Measurements from ENCODE around the gene ATG14. TPM values are rescaled to one million over a fixed set of nuclear protein-coding genes. Genes with fewer than 3 reads are reported as not detected.

ATG14 gene
- total RNA-seq, 1 experiment from 2014 or later, result 8.1 TPM

- peaks cover 33% of the 10 kb centered on the region for H3K36me3 Mint-ChIP-seq (ENCODE audit: insufficient read depth, unreplicated experiment)
- no peak for TF ChIP-seq CTCF (IDR thresholded peaks at IDR 0.05; ENCODE audit: unreplicated experiment)
- DNase-seq, result no peak
- H3K4me1 Mint-ChIP-seq (ENCODE audit: low read depth, unreplicated experiment), result peaks cover 54% of the 10 kb centered on the region
- CTCF ChIA-PET, result interaction anchor here (1.5 to 2.2 kb wide), 2 partner anchors 21 to 62 kb away, joined by 3 to 7 read pairs; no protein-coding TSS in a partner anchor
- intact Hi-C loops (cut with micrococcal nuclease; ENCODE audit: unreplicated experiment), result no loop called here
- H3K4me3 Mint-ChIP-seq (ENCODE audit: low read depth, unreplicated experiment), result peak overlapping the region; percentile 64
- no peaks in the 10 kb centered on the region for H3K27me3 Mint-ChIP-seq (ENCODE audit: unreplicated experiment)
- no TSS peak for BruUV-seq (replicated peaks)
- H3K9me3 Mint-ChIP-seq (ENCODE audit: low read depth, unreplicated experiment), result no peaks in the 10 kb centered on the region
- peak overlapping the region; percentile 94 for H3K27ac Mint-ChIP-seq (ENCODE audit: unreplicated experiment)
Measured at GRCh38 chr14:55333711-55334485, 77.7 kb downstream of the ATG14 start.

DNA sequence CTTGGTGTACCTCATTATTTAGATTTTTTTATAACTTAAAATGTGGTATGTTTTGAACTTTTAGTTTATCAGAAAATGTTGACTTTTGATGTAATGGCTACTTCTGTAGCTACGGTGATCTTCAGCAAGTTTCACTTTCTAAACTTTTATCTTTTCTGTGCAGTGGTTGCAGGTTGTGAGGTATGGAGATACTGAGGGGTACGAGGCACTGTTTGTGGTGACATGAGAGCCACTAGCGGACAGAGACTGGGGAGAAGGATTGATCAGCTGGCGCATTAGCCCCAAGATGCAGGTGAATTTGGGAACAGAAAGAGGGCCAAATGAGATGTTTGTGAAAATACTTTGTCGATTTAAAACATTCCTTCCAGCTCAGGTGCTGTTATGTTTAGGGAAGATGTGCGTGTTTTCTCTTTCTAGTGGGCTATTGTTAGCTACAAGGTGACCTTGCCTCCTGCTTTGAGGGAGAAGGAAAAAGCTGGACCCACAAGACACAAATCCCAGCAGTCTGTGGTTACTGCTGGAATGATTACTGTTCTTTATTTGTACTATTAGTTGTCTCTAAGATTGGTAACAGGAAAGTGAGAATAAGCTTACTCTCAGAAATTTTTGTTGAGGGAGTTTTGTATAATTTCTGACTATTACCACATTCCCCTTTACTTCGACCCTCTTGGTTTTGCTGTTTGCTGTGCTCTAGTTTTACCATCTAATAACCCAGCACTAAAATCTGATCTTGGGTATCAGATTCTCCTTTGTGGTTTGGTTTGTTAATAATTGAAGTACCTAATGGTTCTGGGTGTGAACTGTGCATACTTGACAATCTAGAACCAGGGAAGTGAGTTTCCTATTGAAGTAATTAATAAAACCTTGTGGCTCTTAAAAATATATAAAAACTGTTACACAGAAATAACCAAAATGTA lies 78.7 kb downstream of the ATG14 start:
- H3K27ac Mint-ChIP-seq (ENCODE audit: unreplicated experiment), result peak overlapping the region; percentile 70
- intact Hi-C loops (cut with micrococcal nuclease; ENCODE audit: unreplicated experiment), result no loop called here
- H3K4me3 Mint-ChIP-seq (ENCODE audit: low read depth, unreplicated experiment), result peak overlapping the region; percentile 64
- no TSS peak for BruUV-seq (replicated peaks)
- H3K4me1 Mint-ChIP-seq (ENCODE audit: low read depth, unreplicated experiment), result peaks cover 54% of the 10 kb centered on the region
- H3K27me3 Mint-ChIP-seq (ENCODE audit: unreplicated experiment), result no peaks in the 10 kb centered on the region
- DNase-seq, result no peak
- CTCF ChIA-PET, result interaction anchor here (0.6 to 2.2 kb wide), 4 partner anchors 22 to 197 kb away, joined by 3 to 7 read pairs (median 4); no protein-coding TSS in a partner anchor
- H3K9me3 Mint-ChIP-seq (ENCODE audit: low read depth, unreplicated experiment), result no peaks in the 10 kb centered on the region
- H3K36me3 Mint-ChIP-seq (ENCODE audit: insufficient read depth, unreplicated experiment), result peaks cover 26% of the 10 kb centered on the region
- TF ChIP-seq CTCF (IDR thresholded peaks at IDR 0.05; ENCODE audit: unreplicated experiment), result no peak

DNA sequence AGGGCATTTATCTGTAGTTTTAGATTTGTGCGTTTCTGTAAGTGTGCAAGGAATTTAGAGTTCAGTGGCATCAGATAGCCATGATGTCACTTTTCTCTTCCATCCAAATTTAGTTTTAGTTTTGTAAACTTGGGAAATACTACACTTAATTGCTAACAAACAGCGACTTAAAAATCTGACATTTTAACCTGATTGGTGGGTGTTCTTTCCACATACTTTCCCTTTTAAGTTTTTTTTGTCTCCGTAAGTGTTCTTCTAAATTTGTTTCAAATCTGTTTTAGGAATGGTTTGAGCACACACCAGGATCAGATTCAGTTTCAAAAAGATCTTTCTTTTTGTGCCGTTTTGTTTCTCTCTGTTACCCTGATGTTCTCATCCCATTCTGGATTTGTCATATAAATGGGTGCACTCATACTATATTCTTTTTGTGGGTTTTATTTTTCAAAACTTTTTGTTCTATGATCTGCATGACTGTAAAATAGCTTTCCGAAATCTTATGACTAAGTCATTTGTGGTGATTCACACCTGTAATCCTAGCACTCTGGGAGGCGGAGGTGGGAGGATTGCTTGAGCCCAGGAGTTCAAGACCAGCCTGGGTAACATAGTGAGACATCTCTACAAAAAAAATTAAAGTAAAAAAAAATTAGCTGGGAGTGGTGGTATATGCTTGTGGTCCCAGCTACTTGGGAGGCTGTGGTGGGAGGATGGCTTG lies 81.5 kb downstream of the ATG14 start:
- H3K9me3 Mint-ChIP-seq (ENCODE audit: low read depth, unreplicated experiment), result no peaks in the 10 kb centered on the region
- peaks cover 54% of the 10 kb centered on the region for H3K4me1 Mint-ChIP-seq (ENCODE audit: low read depth, unreplicated experiment)
- no peaks in the 10 kb centered on the region for H3K27me3 Mint-ChIP-seq (ENCODE audit: unreplicated experiment)
- intact Hi-C loops (cut with micrococcal nuclease; ENCODE audit: unreplicated experiment), result no loop called here
- CTCF ChIA-PET, result no interaction called here
- TF ChIP-seq CTCF (IDR thresholded peaks at IDR 0.05; ENCODE audit: unreplicated experiment), result no peak
- no peak for DNase-seq
- peaks cover 24% of the 10 kb centered on the region for H3K36me3 Mint-ChIP-seq (ENCODE audit: insufficient read depth, unreplicated experiment)
- no peak overlapping the region for H3K27ac Mint-ChIP-seq (ENCODE audit: unreplicated experiment)
- no peak overlapping the region for H3K4me3 Mint-ChIP-seq (ENCODE audit: low read depth, unreplicated experiment)
- no TSS peak for BruUV-seq (replicated peaks)

- H3K4me1 Mint-ChIP-seq (ENCODE audit: low read depth, unreplicated experiment), result peaks cover 36% of the 10 kb centered on the region
- CTCF ChIA-PET, result no interaction called here
- TF ChIP-seq CTCF (IDR thresholded peaks at IDR 0.05; ENCODE audit: unreplicated experiment), result no peak
Measured at GRCh38 chr14:55328317-55328716, 83.3 kb downstream of the ATG14 start.

More at GRCh38 chr14:55328317-55328716, 83.3 kb downstream of the ATG14 start:
- Mint-ChIP-seq H3K27me3 (ENCODE audit: unreplicated experiment) (no peaks in the 10 kb centered on the region), H3K36me3 (ENCODE audit: insufficient read depth, unreplicated experiment) (peaks cover 9% of the 10 kb centered on the region), H3K4me3 (ENCODE audit: low read depth, unreplicated experiment) (no peak overlapping the region), H3K9me3 (ENCODE audit: low read depth, unreplicated experiment) (no peaks in the 10 kb centered on the region), H3K27ac (ENCODE audit: unreplicated experiment) (no peak overlapping the region)
- no peak for DNase-seq
- intact Hi-C loops (cut with micrococcal nuclease; ENCODE audit: unreplicated experiment), result no loop called here
- BruUV-seq (replicated peaks), result no TSS peak
